WTC11 (cell line): ENCODE results near the gene FSTL4. TPM values are rescaled to one million over a fixed set of nuclear protein-coding genes. Genes with fewer than 3 reads are reported as not detected.

Experiments
- ATAC-seq: fragments of 200-7000 bp; cut with Tn5 transposase; 2 replicates; pipeline ENCODE4 v1.10.0; 2021; ENCODE audit warnings: mild to moderate bottlenecking, moderate library complexity
- CTCF ChIA-PET: fragments of 300-600 bp; sonication (Branson Sonifier 250); formaldehyde crosslinking; loops from one replicate; lab custom pipeline; 2021; ENCODE audit warnings: antibody characterized with exemption; lab: Charles Lee
- POLR2A ChIA-PET: fragments of 350-600 bp; sonication (Branson Sonifier 250); formaldehyde crosslinking; loops from one replicate; lab custom pipeline; 2021; ENCODE audit warnings: antibody characterized with exemption; lab: Charles Lee
- DNase-seq: peaks from one replicate; pipeline ENCODE4 v3.0.0; 2021; ENCODE audit warnings: low spot score
- H3K27ac Mint-ChIP-seq: 2 replicates; pipeline ENCODE4 v1.8.0; 2021; ENCODE audit warnings: mixed read lengths
- H3K27me3 Mint-ChIP-seq: 2 replicates; pipeline ENCODE4 v1.8.0; 2021; ENCODE audit warnings: low read depth, mild to moderate bottlenecking, moderate library complexity, mixed read lengths
- H3K36me3 Mint-ChIP-seq: 2 replicates; pipeline ENCODE4 v1.8.0; 2021; ENCODE audit warnings: mixed read lengths
- H3K4me1 Mint-ChIP-seq: 2 replicates; pipeline ENCODE4 v1.8.0; 2022; ENCODE audit warnings: mixed read lengths
- H3K4me3 Mint-ChIP-seq: 2 replicates; pipeline ENCODE4 v1.8.0; 2021; ENCODE audit warnings: mild to moderate bottlenecking, moderate library complexity, mixed read lengths
- H3K9me3 Mint-ChIP-seq: 2 replicates; pipeline ENCODE4 v1.8.0; 2021; ENCODE audit warnings: mixed read lengths
- EMX1 ChIP-seq: fragments of 250-450 bp; sonication (Bioruptor Pico); IDR thresholded peaks from 2 replicates; pipeline ENCODE4 v1.8.0; 2021; ENCODE audit warnings: mild to moderate bottlenecking
- FOXJ3 ChIP-seq: sonication (generic); formaldehyde crosslinking; IDR thresholded peaks from 2 replicates; pipeline ENCODE4 v1.9.0; 2021; ENCODE audit warnings: missing genetic modification reagents, mild to moderate bottlenecking, borderline replicate concordance
- FOXK1 ChIP-seq: sonication (generic); formaldehyde crosslinking; IDR thresholded peaks from 2 replicates; pipeline ENCODE4 v1.8.0; 2022; ENCODE audit warnings: mild to moderate bottlenecking, moderate library complexity, missing genetic modification reagents
- GABPB1 ChIP-seq: sonication (generic); formaldehyde crosslinking; IDR thresholded peaks from 2 replicates; pipeline ENCODE4 v1.8.1; 2023; ENCODE audit warnings: mild to moderate bottlenecking, missing genetic modification reagents
- GTF2I ChIP-seq: fragments of 250-450 bp; sonication (Bioruptor Pico); conservative IDR thresholded peaks from 2 replicates; pipeline ENCODE4 v1.4.0; 2021; ENCODE audit warnings: mild to moderate bottlenecking
- HMGA2 ChIP-seq: fragments of 250-450 bp; sonication (Bioruptor Pico); IDR thresholded peaks from 2 replicates; pipeline ENCODE4 v1.4.0; 2021; ENCODE audit warnings: mild to moderate bottlenecking, moderate library complexity
- JAZF1 ChIP-seq: fragments of 250-450 bp; sonication (Bioruptor Pico); IDR thresholded peaks from 2 replicates; pipeline ENCODE4 v1.9.0; 2021; ENCODE audit warnings: moderate library complexity, mild to moderate bottlenecking, inconsistent platforms
- KAT7 ChIP-seq: sonication (generic); formaldehyde crosslinking; IDR thresholded peaks from 2 replicates; pipeline ENCODE4 v1.8.1; 2023; ENCODE audit warnings: missing genetic modification reagents, mild to moderate bottlenecking, borderline replicate concordance
- NFATC4 ChIP-seq: fragments of 250-450 bp; sonication (Bioruptor Pico); IDR thresholded peaks from 2 replicates; pipeline ENCODE4 v1.9.0; 2021; ENCODE audit warnings: mild to moderate bottlenecking
- NR3C1 ChIP-seq: sonication (generic); formaldehyde crosslinking; conservative IDR thresholded peaks from 2 replicates; pipeline ENCODE4 v1.8.1; 2023; ENCODE audit warnings: low read depth, mild to moderate bottlenecking, missing genetic modification reagents
- PRRX2 ChIP-seq: fragments of 250-450 bp; sonication (Bioruptor Pico); IDR thresholded peaks from 2 replicates; pipeline ENCODE4 v1.8.0; 2021; ENCODE audit warnings: mild to moderate bottlenecking
- RELA ChIP-seq: sonication (generic); formaldehyde crosslinking; IDR thresholded peaks from 2 replicates; pipeline ENCODE4 v1.8.1; 2022; ENCODE audit warnings: missing genetic modification reagents, mild to moderate bottlenecking, borderline replicate concordance
- SMAD3 ChIP-seq: sonication (generic); formaldehyde crosslinking; IDR thresholded peaks from 2 replicates; pipeline ENCODE4 v1.8.0; 2022; ENCODE audit warnings: missing genetic modification reagents, mild to moderate bottlenecking, borderline replicate concordance
- SP1 ChIP-seq: sonication (generic); formaldehyde crosslinking; conservative IDR thresholded peaks from 2 replicates; pipeline ENCODE4 v1.8.1; 2022; ENCODE audit warnings: missing genetic modification reagents
- TEAD1 ChIP-seq: sonication (generic); formaldehyde crosslinking; IDR thresholded peaks from 2 replicates; pipeline ENCODE4 v1.8.0; 2022; ENCODE audit warnings: mild to moderate bottlenecking, missing genetic modification reagents
- ZBTB21 ChIP-seq: sonication (generic); formaldehyde crosslinking; IDR thresholded peaks from 2 replicates; pipeline ENCODE4 v1.8.1; 2023; ENCODE audit warnings: mild to moderate bottlenecking, missing genetic modification reagents, borderline replicate concordance
- ZNF263 ChIP-seq: sonication (generic); formaldehyde crosslinking; IDR thresholded peaks from 2 replicates; pipeline ENCODE4 v1.8.1; 2022; ENCODE audit warnings: low read depth, mild to moderate bottlenecking, moderate library complexity, missing genetic modification reagents
- ZNF317 ChIP-seq: sonication (generic); formaldehyde crosslinking; IDR thresholded peaks from 2 replicates; pipeline ENCODE4 v1.8.1; 2023; ENCODE audit warnings: low read depth, mild to moderate bottlenecking, moderate library complexity, missing genetic modification reagents, borderline replicate concordance
- ZNF423 ChIP-seq: fragments of 250-450 bp; sonication (Bioruptor Pico); IDR thresholded peaks from 2 replicates; pipeline ENCODE4 v2.1.2; 2022; ENCODE audit warnings: mild to moderate bottlenecking, moderate library complexity
- total RNA-seq: library from RNA; stranded (reverse); gene quantifications from 3 replicates; pipeline ENCODE4 v1.2.3, GENCODE V29; 2021
- TF ChIP-seq, protein P1 (sequence below): sonication (generic); formaldehyde crosslinking; IDR thresholded peaks from 2 replicates; pipeline ENCODE4 v1.8.1; 2023; ENCODE audit warnings: mild to moderate bottlenecking, missing genetic modification reagents, moderate library complexity
- TF ChIP-seq, protein P2 (sequence below): sonication (generic); formaldehyde crosslinking; IDR thresholded peaks from 2 replicates; pipeline ENCODE4 v1.8.1; 2022; ENCODE audit warnings: mild to moderate bottlenecking, moderate library complexity, missing genetic modification reagents
- TF ChIP-seq, protein P3 (sequence below): sonication (generic); formaldehyde crosslinking; IDR thresholded peaks from 2 replicates; pipeline ENCODE4 v1.8.1; 2022; ENCODE audit warnings: missing genetic modification reagents, borderline replicate concordance
- TF ChIP-seq, protein P4 (sequence below): fragments of 250-450 bp; sonication (Bioruptor Pico); IDR thresholded peaks from 2 replicates; pipeline ENCODE4 v1.9.0; 2021; ENCODE audit warnings: mild to moderate bottlenecking, borderline replicate concordance
- TF ChIP-seq, protein P5 (sequence below): sonication (generic); formaldehyde crosslinking; IDR thresholded peaks from 2 replicates; pipeline ENCODE4 v1.8.1; 2023; ENCODE audit warnings: mild to moderate bottlenecking, missing genetic modification reagents, moderate library complexity
- TF ChIP-seq, protein P6 (sequence below): fragments of 250-450 bp; sonication (Bioruptor Pico); IDR thresholded peaks from 2 replicates; pipeline ENCODE4 v1.9.0; 2021; ENCODE audit warnings: moderate library complexity, mild to moderate bottlenecking, inconsistent platforms, borderline replicate concordance
- TF ChIP-seq, protein P7 (sequence below): sonication (generic); formaldehyde crosslinking; IDR thresholded peaks from 2 replicates; pipeline ENCODE4 v1.8.0; 2022; ENCODE audit warnings: mild to moderate bottlenecking, missing genetic modification reagents

FSTL4 gene
- total RNA-seq, 1 experiment from 2014 or later = 6.1 TPM

DNA sequence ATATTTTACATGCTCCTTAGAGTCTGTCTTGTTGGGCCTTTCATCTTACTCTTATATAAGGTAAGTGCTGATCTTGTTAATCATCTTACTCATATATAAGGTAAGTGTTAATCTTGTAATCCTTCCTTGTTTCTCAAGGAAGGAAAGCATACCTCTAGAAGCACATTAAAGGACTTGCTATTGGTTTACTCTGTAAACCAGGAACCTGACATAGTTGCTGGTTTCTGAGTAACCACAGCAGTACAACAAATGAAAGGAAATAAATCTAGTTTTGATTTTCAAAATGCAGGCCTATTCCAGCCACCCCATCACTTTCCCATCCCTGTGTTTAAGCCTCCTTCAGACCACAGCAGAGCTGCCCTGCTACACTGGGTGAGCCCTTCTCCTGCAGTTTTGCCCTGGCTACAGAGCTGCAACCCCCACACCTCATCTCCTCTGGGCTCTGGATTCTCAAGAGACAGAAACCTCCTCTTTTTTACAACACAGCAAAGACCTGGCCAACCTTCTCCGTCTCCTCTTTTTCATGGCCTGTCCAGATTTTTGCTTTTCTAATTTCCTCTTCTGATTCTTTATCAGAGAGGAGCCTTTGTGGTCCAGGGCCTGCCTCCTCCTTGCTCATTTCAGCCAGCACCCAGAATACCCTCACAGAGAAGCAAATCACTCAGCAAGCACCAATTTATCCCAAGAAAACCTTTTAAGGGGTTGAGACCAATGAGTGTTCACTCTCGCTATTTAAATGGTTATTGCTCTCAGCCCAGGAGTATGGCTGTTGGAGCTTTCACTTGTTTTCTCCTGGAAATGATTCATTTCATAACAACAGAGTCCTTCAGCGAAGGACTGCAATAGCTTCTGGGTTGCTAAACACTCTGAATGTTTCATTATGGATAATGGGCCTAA is 103.2 kb downstream of the FSTL4 start:
- H3K27me3 Mint-ChIP-seq = no peaks in the 10 kb centered on the region
- TF ChIP-seq, protein P1, sequence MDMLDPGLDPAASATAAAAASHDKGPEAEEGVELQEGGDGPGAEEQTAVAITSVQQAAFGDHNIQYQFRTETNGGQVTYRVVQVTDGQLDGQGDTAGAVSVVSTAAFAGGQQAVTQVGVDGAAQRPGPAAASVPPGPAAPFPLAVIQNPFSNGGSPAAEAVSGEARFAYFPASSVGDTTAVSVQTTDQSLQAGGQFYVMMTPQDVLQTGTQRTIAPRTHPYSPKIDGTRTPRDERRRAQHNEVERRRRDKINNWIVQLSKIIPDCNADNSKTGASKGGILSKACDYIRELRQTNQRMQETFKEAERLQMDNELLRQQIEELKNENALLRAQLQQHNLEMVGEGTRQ (CRISPR knock-in tag) = no peak
- TF ChIP-seq PRRX2 (CRISPR knock-in tag) (no peak), JAZF1 (CRISPR knock-in tag) (no peak), TEAD1 (CRISPR knock-in tag) (no peak), ZNF263 (CRISPR knock-in tag) (no peak), SP1 (CRISPR knock-in tag) (no peak), GTF2I (CRISPR knock-in tag) (no peak), FOXK1 (no peak), ZNF317 (CRISPR knock-in tag) (no peak), GABPB1 (no peak)
- TF ChIP-seq, protein P2, sequence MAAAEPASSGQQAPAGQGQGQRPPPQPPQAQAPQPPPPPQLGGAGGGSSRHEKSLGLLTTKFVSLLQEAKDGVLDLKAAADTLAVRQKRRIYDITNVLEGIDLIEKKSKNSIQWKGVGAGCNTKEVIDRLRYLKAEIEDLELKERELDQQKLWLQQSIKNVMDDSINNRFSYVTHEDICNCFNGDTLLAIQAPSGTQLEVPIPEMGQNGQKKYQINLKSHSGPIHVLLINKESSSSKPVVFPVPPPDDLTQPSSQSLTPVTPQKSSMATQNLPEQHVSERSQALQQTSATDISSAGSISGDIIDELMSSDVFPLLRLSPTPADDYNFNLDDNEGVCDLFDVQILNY = no peak
- TF ChIP-seq, protein P3, sequence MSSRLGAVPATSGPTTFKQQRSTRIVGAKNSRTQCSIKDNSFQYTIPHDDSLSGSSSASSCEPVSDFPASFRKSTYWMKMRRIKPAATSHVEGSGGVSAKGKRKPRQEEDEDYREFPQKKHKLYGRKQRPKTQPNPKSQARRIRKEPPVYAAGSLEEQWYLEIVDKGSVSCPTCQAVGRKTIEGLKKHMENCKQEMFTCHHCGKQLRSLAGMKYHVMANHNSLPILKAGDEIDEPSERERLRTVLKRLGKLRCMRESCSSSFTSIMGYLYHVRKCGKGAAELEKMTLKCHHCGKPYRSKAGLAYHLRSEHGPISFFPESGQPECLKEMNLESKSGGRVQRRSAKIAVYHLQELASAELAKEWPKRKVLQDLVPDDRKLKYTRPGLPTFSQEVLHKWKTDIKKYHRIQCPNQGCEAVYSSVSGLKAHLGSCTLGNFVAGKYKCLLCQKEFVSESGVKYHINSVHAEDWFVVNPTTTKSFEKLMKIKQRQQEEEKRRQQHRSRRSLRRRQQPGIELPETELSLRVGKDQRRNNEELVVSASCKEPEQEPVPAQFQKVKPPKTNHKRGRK (CRISPR knock-in tag) = no peak
- TF ChIP-seq, protein P4, sequence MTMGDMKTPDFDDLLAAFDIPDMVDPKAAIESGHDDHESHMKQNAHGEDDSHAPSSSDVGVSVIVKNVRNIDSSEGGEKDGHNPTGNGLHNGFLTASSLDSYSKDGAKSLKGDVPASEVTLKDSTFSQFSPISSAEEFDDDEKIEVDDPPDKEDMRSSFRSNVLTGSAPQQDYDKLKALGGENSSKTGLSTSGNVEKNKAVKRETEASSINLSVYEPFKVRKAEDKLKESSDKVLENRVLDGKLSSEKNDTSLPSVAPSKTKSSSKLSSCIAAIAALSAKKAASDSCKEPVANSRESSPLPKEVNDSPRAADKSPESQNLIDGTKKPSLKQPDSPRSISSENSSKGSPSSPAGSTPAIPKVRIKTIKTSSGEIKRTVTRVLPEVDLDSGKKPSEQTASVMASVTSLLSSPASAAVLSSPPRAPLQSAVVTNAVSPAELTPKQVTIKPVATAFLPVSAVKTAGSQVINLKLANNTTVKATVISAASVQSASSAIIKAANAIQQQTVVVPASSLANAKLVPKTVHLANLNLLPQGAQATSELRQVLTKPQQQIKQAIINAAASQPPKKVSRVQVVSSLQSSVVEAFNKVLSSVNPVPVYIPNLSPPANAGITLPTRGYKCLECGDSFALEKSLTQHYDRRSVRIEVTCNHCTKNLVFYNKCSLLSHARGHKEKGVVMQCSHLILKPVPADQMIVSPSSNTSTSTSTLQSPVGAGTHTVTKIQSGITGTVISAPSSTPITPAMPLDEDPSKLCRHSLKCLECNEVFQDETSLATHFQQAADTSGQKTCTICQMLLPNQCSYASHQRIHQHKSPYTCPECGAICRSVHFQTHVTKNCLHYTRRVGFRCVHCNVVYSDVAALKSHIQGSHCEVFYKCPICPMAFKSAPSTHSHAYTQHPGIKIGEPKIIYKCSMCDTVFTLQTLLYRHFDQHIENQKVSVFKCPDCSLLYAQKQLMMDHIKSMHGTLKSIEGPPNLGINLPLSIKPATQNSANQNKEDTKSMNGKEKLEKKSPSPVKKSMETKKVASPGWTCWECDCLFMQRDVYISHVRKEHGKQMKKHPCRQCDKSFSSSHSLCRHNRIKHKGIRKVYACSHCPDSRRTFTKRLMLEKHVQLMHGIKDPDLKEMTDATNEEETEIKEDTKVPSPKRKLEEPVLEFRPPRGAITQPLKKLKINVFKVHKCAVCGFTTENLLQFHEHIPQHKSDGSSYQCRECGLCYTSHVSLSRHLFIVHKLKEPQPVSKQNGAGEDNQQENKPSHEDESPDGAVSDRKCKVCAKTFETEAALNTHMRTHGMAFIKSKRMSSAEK = no peak
- TF ChIP-seq, protein P5, sequence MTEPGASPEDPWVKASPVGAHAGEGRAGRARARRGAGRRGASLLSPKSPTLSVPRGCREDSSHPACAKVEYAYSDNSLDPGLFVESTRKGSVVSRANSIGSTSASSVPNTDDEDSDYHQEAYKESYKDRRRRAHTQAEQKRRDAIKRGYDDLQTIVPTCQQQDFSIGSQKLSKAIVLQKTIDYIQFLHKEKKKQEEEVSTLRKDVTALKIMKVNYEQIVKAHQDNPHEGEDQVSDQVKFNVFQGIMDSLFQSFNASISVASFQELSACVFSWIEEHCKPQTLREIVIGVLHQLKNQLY (CRISPR knock-in tag) = no peak
- DNase-seq (no peak), ATAC-seq (no peak; the same call in 1 of the 2 replicates)
- no peaks in the 10 kb centered on the region for H3K9me3 Mint-ChIP-seq
- no peak overlapping the region for H3K4me3 Mint-ChIP-seq
- H3K27ac Mint-ChIP-seq = no peak overlapping the region
- H3K36me3 Mint-ChIP-seq = no peaks in the 10 kb centered on the region
- H3K4me1 Mint-ChIP-seq = peaks cover 6% of the 10 kb centered on the region
- ChIA-PET POLR2A (no interaction called here), CTCF (no interaction called here)

DNA sequence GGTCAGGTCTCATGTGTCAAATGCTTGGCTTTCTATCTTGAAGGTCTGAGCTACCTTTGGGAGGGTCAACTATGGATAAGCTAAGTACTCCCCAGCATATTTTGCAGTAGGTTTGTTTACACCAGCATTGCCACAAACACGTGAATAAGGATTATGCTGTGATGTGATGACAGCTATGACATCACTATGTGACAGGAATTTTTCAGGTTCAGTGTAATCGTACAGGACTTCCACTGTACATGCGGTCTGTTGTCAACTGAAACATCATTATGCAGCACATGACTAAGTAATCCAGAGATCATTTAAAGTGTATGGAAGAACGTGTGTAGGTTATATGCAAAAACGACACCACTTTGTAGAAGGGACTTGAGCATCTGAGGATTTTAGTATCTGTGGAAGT is 104.0 kb downstream of the FSTL4 start:
- Mint-ChIP-seq H3K36me3 (no peaks in the 10 kb centered on the region), H3K4me3 (no peak overlapping the region), H3K9me3 (no peaks in the 10 kb centered on the region), H3K27me3 (no peaks in the 10 kb centered on the region), H3K4me1 (peaks cover 11% of the 10 kb centered on the region), H3K27ac (no peak overlapping the region)
- no peak for DNase-seq
- no peak for ATAC-seq
- CTCF ChIA-PET = no interaction called here
- POLR2A ChIA-PET = no interaction called here
- TF ChIP-seq SMAD3 (no peak), RELA (CRISPR knock-in tag) (no peak), NFATC4 (CRISPR knock-in tag) (no peak), FOXJ3 (CRISPR knock-in tag) (no peak), EMX1 (CRISPR knock-in tag) (no peak), ZBTB21 (no peak), HMGA2 (no peak), KAT7 (CRISPR knock-in tag) (no peak), ZNF317 (CRISPR knock-in tag) (no peak), NR3C1 (CRISPR knock-in tag) (no peak), ZNF423 (CRISPR knock-in tag) (no peak)
- TF ChIP-seq, protein P6, sequence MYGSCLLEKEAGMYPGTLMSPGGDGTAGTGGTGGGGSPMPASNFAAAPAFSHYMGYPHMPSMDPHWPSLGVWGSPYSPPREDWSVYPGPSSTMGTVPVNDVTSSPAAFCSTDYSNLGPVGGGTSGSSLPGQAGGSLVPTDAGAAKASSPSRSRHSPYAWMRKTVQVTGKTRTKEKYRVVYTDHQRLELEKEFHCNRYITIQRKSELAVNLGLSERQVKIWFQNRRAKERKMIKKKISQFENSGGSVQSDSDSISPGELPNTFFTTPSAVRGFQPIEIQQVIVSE = no peak
- TF ChIP-seq, protein P7, sequence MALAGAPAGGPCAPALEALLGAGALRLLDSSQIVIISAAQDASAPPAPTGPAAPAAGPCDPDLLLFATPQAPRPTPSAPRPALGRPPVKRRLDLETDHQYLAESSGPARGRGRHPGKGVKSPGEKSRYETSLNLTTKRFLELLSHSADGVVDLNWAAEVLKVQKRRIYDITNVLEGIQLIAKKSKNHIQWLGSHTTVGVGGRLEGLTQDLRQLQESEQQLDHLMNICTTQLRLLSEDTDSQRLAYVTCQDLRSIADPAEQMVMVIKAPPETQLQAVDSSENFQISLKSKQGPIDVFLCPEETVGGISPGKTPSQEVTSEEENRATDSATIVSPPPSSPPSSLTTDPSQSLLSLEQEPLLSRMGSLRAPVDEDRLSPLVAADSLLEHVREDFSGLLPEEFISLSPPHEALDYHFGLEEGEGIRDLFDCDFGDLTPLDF (CRISPR knock-in tag) = no peak
